Measurements from ENCODE around the gene KLHL21.
"Not testable (repeated sequence)": the region's sequence is repeated elsewhere in the genome, so short reads cannot be mapped to it uniquely, and the experiment has no call there.

The KLHL21 gene

DNA sequence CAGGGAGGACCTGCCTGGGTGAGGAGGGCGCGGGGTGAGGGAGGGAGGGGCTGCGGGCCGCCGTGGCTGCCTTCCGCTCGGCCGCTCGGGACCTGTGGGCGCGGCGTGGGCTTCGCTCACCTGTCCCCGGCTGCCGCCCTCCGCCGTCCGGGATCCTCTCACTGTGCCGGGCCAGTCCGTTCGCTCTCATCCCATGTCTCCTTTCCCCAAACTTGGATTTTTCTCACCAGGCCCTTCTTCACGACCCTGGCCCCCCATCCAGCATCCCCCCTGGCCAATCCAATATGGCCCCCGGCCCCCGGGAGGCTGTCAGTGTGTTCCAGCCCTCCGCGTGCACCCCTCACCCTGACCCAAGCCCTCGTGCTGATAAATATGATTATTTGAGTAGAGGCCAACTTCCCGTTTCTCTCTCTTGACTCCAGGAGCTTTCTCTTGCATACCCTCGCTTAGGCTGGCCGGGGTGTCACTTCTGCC is 22.5 kb downstream of the KLHL21 start:
- H3K4me3 ChIP-seq (ENCODE audit: low read length): peak overlapping the region; percentile 60
- H3K4me1 ChIP-seq (ENCODE audit: insufficient read depth, low read length): peaks cover 30% of the 10 kb centered on the region
- H2AFZ ChIP-seq (ENCODE audit: low read depth, low read length): no peak overlapping the region
- H3K27me3 ChIP-seq (ENCODE audit: insufficient read depth, low read length): no peaks in the 10 kb centered on the region
- no peaks in the 10 kb centered on the region for H3K9me3 ChIP-seq (ENCODE audit: low read length)
- H3K36me3 ChIP-seq (ENCODE audit: insufficient read depth, low read length): peaks cover 4% of the 10 kb centered on the region

DNA sequence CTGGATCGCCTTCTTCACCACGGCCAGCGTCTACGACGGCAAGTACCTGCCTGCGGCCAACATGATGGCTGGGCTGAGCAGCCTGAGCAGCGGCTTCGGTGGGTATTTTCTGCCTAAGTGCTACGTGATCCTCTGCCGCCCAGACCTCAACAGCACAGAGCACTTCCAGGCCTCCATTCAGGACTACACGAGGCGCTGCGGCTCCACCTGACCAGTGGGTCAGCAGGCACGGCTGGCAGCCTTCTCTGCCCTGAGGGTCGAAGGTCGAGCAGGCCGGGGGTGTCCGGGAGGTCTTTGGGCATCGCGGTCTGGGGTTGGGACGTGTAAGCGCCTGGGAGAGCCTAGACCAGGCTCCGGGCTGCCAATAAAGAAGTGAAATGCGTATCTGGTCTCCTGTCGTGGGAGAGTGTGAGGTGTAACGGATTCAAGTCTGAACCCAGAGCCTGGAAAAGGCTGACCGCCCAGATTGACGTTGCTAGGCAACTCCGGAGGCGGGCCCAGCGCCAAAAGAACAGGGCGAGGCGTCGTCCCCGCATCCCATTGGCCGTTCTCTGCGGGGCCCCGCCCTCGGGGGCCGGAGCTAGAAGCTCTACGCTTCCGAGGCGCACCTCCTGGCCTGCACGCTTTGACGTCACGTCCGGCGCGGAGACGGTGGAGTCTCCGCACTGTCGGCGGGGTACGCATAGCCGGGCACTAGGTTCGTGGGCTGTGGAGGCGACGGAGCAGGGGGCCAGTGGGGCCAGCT is 23.1 kb downstream of the KLHL21 start, which contains the start of gene ZBTB48:
Gene ZBTB48, plus strand, starts transcription at position 621 of the 745 bp plus-strand sequence. CDS start 616 bp downstream, outside the sequence.
- Histone ChIP-seq H2AFZ (ENCODE audit: low read depth, low read length) (no peak within 1 kb of the TSS), H3K4me1 (ENCODE audit: insufficient read depth, low read length) (peaks cover 30% of the 10 kb centered on the region), H3K4me3 (ENCODE audit: low read length) (peak within 1 kb of the TSS; percentile 60), H3K36me3 (ENCODE audit: insufficient read depth, low read length) (peaks cover 4% of the 10 kb centered on the region), H3K27me3 (ENCODE audit: insufficient read depth, low read length) (no peaks in the 10 kb centered on the region), H3K9me3 (ENCODE audit: low read length) (no peaks in the 10 kb centered on the region)

DNA sequence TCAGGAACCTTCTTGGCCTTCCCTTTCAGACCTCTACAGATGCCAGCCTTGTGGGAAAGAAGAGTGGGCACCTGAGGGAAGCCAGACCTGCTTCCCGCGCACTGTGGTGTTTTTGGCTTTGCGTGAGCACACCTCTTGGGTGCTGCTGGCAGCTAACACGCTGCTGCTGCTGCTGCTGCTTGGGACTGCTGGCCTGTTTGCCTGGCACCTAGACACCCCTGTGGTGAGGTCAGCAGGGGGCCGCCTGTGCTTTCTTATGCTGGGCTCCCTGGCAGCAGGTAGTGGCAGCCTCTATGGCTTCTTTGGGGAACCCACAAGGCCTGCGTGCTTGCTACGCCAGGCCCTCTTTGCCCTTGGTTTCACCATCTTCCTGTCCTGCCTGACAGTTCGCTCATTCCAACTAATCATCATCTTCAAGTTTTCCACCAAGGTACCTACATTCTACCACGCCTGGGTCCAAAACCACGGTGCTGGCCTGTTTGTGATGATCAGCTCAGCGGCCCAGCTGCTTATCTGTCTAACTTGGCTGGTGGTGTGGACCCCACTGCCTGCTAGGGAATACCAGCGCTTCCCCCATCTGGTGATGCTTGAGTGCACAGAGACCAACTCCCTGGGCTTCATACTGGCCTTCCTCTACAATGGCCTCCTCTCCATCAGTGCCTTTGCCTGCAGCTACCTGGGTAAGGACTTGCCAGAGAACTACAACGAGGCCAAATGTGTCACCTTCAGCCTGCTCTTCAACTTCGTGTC is 23.9 kb downstream of the KLHL21 start:
- Histone ChIP-seq H3K4me1 (ENCODE audit: insufficient read depth, low read length) (peaks cover 30% of the 10 kb centered on the region), H3K4me3 (ENCODE audit: low read length) (peak overlapping the region; percentile 60), H3K9me3 (ENCODE audit: low read length) (no peaks in the 10 kb centered on the region), H2AFZ (ENCODE audit: low read depth, low read length) (no peak overlapping the region), H3K27me3 (ENCODE audit: insufficient read depth, low read length) (no peaks in the 10 kb centered on the region), H3K36me3 (ENCODE audit: insufficient read depth, low read length) (peaks cover 4% of the 10 kb centered on the region)

DNA sequence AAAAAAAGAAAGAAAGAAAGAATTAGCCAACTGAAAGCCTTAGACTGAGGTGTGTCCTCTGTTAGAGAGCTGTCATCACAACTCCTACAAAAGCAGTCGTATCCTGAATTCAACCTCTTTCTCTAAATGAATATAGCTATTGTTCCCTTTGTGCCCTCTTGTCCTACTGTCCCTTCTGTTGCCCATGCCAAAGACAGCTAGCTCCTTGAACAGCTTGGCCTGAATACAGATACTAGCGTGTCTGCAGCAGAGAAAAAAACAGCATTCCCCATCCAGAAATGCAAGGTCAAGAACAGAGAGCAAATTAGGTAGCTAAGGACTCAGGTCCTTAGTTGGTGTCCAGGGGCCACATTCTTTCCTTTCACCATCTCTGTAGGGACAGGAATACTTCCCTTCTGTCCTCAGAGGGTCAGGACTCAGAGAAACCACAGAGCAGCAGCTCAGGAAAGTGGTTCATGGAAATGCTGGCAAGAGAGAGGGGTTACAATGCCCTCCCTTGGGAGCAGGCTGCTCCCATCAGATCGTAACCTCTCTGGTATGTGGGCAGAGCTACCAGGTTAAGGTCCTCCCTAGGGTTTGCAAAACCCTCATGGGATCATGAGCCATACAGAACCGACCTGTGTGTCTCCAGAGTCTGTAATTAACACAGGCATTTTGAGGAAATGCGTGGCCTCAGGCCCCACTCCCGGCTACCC is 24.7 kb downstream of the KLHL21 start:
- no peak overlapping the region for H2AFZ ChIP-seq (ENCODE audit: low read depth, low read length)

DNA sequence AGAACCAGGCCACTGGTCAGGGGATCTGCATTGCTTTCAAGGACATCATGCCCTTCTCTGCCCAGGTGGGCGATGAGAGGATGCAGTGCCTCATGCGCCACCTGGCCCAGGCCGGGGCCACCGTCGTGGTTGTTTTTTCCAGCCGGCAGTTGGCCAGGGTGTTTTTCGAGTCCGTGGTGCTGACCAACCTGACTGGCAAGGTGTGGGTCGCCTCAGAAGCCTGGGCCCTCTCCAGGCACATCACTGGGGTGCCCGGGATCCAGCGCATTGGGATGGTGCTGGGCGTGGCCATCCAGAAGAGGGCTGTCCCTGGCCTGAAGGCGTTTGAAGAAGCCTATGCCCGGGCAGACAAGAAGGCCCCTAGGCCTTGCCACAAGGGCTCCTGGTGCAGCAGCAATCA is 27.9 kb downstream of the KLHL21 start:
- H3K36me3 ChIP-seq (ENCODE audit: insufficient read depth, low read length): no peaks in the 10 kb centered on the region

More for the DNA sequence above, 24.7 kb downstream of the KLHL21 start:
- no peaks in the 10 kb centered on the region for H3K27me3 ChIP-seq (ENCODE audit: insufficient read depth, low read length)
- H3K4me3 ChIP-seq (ENCODE audit: low read length): no peak overlapping the region
- H3K9me3 ChIP-seq (ENCODE audit: low read length): no peaks in the 10 kb centered on the region
- peaks cover 30% of the 10 kb centered on the region for H3K4me1 ChIP-seq (ENCODE audit: insufficient read depth, low read length)
- peaks cover 4% of the 10 kb centered on the region for H3K36me3 ChIP-seq (ENCODE audit: insufficient read depth, low read length)

DNA sequence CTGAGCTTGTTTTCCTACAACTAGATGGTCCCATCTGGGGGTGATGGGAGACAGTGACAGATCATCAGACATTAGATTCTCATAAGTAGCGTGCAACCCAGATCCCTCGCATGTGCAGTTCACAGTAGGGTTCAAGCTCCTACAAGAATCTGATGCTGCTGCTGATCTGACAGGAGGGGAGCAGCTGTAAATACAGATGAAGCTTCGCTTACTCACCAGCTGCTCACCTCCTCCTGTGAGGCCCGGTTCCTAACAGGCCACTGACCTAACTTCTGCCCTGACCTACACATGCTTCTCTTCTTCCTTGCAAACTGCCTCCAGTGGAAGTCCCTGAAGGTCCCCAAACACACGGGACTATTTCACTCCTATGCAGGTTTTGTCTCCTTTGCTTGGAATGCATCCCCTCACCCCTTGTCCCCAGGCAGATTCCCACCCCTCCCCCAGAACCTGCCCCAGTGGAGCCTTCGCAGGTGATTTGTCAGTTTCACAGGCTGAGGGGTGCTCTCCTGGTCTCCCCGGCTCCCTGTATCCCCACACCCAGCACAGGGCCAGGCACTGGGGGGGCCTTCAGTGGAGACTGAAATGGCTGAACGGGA is 28.5 kb downstream of the KLHL21 start:
- Histone ChIP-seq H2AFZ (ENCODE audit: low read depth, low read length) (no peak overlapping the region), H3K4me1 (ENCODE audit: insufficient read depth, low read length) (peaks cover 15% of the 10 kb centered on the region), H3K4me3 (ENCODE audit: low read length) (no peak overlapping the region), H3K9me3 (ENCODE audit: low read length) (no peaks in the 10 kb centered on the region), H3K36me3 (ENCODE audit: insufficient read depth, low read length) (no peaks in the 10 kb centered on the region), H3K27me3 (ENCODE audit: insufficient read depth, low read length) (peaks cover 14% of the 10 kb centered on the region)

More for the DNA sequence above, 27.9 kb downstream of the KLHL21 start:
- Histone ChIP-seq H3K4me1 (ENCODE audit: insufficient read depth, low read length) (peaks cover 19% of the 10 kb centered on the region), H3K9me3 (ENCODE audit: low read length) (no peaks in the 10 kb centered on the region), H2AFZ (ENCODE audit: low read depth, low read length) (no peak overlapping the region), H3K4me3 (ENCODE audit: low read length) (no peak overlapping the region), H3K27me3 (ENCODE audit: insufficient read depth, low read length) (peaks cover 10% of the 10 kb centered on the region)

DNA sequence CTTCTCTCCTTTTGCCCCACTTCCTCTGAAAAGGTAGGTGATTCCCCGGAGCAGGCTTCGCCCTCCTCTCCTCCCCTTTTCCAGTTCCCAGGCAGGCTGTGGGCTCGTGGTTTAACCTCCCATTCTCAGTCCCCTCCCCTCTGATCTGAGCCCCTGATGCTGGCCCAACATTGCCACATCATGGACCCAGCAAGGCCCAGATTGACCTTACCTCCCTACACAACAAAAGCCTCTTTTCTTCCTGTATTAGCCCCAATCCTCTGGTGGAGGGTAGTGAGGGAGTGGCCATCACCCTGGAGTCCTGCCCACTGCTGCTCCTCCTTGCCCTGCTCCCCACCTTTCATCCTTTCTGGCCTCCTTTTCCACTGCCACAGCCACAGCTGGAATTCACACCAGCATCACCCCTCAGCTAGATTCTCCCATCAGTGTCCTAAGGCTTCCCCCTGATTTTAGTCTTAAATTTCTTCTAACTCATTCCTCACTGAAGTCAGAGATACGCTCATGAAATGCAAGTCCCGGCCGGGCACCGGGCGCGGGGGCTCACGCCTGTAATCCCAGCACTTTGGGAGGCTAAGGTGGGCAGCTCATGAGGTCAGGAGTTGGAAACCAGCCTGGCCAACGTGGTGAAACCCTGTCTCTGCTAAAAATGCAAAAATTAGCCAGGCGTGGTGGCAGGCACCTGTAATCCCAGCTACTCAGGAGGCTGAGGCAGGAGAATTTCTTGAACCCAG is 29.9 kb downstream of the KLHL21 start:
- Histone ChIP-seq H3K4me1 (ENCODE audit: insufficient read depth, low read length) (peaks cover 2% of the 10 kb centered on the region), H2AFZ (ENCODE audit: low read depth, low read length) (no peak overlapping the region), H3K27me3 (ENCODE audit: insufficient read depth, low read length) (peaks cover 15% of the 10 kb centered on the region), H3K36me3 (ENCODE audit: insufficient read depth, low read length) (no peaks in the 10 kb centered on the region), H3K4me3 (ENCODE audit: low read length) (no peak overlapping the region), H3K9me3 (ENCODE audit: low read length) (peaks cover 2% of the 10 kb centered on the region)

DNA sequence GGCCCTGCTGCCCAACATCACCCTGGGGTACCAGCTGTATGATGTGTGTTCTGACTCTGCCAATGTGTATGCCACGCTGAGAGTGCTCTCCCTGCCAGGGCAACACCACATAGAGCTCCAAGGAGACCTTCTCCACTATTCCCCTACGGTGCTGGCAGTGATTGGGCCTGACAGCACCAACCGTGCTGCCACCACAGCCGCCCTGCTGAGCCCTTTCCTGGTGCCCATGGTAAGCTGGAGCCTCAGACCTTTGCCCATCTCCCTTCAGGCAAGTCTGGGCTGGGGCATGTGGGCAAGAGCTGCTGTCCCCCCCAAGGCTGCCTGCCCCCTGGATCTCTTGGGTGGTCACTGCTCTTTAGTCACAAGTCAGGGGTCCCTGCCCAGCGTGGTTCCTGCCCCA is 31.7 kb downstream of the KLHL21 start:
- H3K27me3 ChIP-seq (ENCODE audit: insufficient read depth, low read length): peaks cover 15% of the 10 kb centered on the region
- H2AFZ ChIP-seq (ENCODE audit: low read depth, low read length): no peak overlapping the region
- no peak overlapping the region for H3K4me3 ChIP-seq (ENCODE audit: low read length)
- H3K9me3 ChIP-seq (ENCODE audit: low read length): peaks cover 2% of the 10 kb centered on the region
- no peaks in the 10 kb centered on the region for H3K36me3 ChIP-seq (ENCODE audit: insufficient read depth, low read length)
- H3K4me1 ChIP-seq (ENCODE audit: insufficient read depth, low read length): no peaks in the 10 kb centered on the region

DNA sequence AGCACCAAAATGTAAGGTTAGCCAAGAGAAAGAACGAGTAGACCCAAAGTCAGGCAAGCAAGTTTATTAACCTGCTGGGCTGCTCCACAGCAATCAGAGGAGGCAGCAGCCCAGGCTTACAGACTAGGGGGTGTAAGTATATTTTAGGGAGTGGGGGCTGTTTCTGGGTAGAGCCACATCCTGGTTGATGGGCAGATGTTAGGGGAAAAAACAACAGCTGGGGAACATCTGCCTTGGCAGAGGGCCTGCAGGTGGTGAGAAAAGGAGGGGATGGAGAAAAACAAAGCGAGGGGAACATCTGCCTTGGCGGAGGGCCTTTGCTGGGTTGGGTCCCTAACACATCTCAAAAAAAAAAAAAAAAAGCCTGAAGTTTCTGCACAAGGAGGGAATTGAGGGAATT is 32.6 kb downstream of the KLHL21 start:
- H3K4me1 ChIP-seq (ENCODE audit: insufficient read depth, low read length): no peaks in the 10 kb centered on the region
- H3K9me3 ChIP-seq (ENCODE audit: low read length): peaks cover 6% of the 10 kb centered on the region
- H3K36me3 ChIP-seq (ENCODE audit: insufficient read depth, low read length): no peaks in the 10 kb centered on the region
- peaks cover 17% of the 10 kb centered on the region for H3K27me3 ChIP-seq (ENCODE audit: insufficient read depth, low read length)
- H3K4me3 ChIP-seq (ENCODE audit: low read length): no peak overlapping the region
- no peak overlapping the region for H2AFZ ChIP-seq (ENCODE audit: low read depth, low read length)

DNA sequence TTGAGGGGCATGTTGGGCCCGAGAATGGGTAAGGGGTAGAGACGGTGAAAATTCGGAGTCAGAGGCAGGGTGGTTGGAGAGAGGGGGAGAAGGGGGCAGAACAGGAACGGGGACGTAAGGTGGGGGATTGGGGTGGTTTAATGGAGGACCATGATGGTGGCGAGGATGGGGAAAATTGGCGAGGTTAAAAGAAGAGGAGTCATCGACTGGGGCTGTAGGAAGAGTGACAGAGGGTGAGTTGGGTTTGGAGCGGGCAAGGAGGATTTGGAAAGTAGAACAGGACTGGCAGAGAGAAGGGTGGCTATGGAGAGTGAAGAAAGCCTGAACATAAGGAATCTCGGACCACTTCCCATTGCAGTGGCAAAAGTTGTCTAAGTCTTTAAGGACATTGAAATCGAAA is 33.6 kb downstream of the KLHL21 start:
- Histone ChIP-seq H3K4me1 (ENCODE audit: insufficient read depth, low read length) (no peaks in the 10 kb centered on the region), H2AFZ (ENCODE audit: low read depth, low read length) (no peak overlapping the region), H3K9me3 (ENCODE audit: low read length) (peaks cover 6% of the 10 kb centered on the region), H3K27me3 (ENCODE audit: insufficient read depth, low read length) (peaks cover 28% of the 10 kb centered on the region), H3K36me3 (ENCODE audit: insufficient read depth, low read length) (no peaks in the 10 kb centered on the region), H3K4me3 (ENCODE audit: low read length) (no peak overlapping the region)

DNA sequence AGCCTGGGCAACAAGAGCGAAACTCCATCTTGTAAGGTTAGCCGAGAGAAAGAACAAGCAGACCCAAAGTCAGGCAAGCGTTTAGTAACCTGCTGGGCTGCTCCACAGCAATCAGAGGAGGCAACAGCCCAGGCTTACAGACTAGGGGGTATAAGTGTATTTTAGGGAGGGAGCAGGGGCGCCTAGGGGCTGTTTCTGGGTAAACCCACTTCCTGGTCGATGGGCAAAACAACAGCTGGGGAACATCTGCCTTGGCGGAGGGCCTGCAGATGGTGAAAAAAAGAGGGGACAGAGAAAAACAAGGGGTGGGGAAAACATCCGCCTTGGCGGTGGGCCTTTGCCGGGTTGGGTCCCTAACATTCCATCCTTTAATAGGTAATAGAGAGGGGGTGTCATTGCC is 42.4 kb downstream of the KLHL21 start:
- H3K27me3 ChIP-seq (ENCODE audit: insufficient read depth, low read length): peaks cover 24% of the 10 kb centered on the region
- H2AFZ ChIP-seq (ENCODE audit: low read depth, low read length): no peak overlapping the region
- no peaks in the 10 kb centered on the region for H3K36me3 ChIP-seq (ENCODE audit: insufficient read depth, low read length)
- H3K9me3 ChIP-seq (ENCODE audit: low read length): no peaks in the 10 kb centered on the region
- no peaks in the 10 kb centered on the region for H3K4me1 ChIP-seq (ENCODE audit: insufficient read depth, low read length)
- no peak overlapping the region for H3K4me3 ChIP-seq (ENCODE audit: low read length)

DNA sequence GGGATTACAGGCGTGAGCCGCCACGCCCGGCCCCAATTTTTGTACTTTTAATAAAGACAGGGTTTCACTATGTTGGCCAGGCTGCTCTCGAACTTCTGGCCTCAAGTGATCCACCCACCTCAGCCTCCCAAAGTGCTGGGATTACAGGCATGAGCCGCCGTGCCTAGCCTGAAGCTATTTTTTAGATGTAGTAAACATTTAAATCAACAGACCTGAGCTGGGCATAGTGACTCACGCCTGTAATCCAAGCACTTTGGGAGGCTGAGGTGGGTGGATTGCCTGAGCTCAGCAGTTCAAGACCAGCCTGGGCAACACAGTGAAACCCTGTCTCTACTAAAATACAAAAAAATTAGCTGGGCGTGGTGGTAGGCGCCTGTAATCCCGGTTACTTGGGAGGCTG is 43.5 kb downstream of the KLHL21 start:
- peaks cover 13% of the 10 kb centered on the region for H3K27me3 ChIP-seq (ENCODE audit: insufficient read depth, low read length)
- H3K4me1 ChIP-seq (ENCODE audit: insufficient read depth, low read length); H2AFZ ChIP-seq (ENCODE audit: low read depth, low read length); H3K4me3 ChIP-seq (ENCODE audit: low read length); H3K9me3 ChIP-seq (ENCODE audit: low read length); H3K36me3 ChIP-seq (ENCODE audit: insufficient read depth, low read length): not testable (repeated sequence)

Data from neuron (in vitro differentiated cells).